Peyer's patch (tissue), 4 donors: ENCODE data around the gene GALNS.

Experiments
- POLR2A ChIP-seq, 2 donors: fragments of 450-650 bp; IDR thresholded peaks; one replicate each; pipeline ENCODE4 v1.5.1; 2017; ENCODE audit warnings: antibody characterized with exemption in 2 of 2, mild to moderate bottlenecking in 2 of 2, moderate library complexity in 2 of 2
- TF ChIP-seq, protein P1 (sequence below), 6 experiments: fragments of 450-650 bp in 4 of 6; fragments of 200-600 bp in 2 of 6; sonication (generic) in 1 of 6; IDR thresholded peaks; one replicate each; pipeline ENCODE4 v1.5.1; 2017 to 2019; ENCODE audit warnings: antibody characterized with exemption in 6 of 6, mild to moderate bottlenecking in 3 of 6, moderate library complexity in 1 of 6

DNA sequence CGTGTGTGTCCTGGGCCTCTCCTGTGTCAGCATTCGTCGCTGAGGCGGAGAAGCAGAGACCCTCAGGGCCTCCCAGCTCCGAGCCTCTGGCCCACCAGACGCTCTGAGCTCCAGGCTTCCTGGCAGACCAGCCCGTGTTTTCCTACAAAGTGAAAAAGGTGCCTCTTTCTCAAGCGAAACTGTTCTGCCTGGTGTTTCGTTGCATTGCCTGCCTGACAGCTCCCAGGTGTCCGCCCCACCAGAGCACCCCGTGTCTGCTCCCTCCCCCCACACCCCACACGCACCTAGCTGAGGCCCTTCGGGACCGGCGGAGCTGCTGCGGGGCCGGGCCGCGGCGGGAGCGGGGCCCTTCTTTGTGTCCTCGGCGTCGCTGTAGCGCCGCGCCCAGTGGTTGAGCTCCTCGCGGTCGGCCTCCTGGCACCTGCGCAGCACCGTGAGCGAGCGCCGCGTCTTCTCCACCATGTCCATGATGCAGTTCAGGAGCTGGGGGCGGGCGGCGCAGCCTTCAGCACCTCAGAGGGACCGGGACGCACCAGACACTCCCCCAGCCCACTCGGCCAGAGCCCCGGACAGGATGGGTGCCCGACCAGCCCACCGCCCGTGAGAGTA lies 24.4 kb upstream of the GALNS start:
- TF ChIP-seq, protein P1, sequence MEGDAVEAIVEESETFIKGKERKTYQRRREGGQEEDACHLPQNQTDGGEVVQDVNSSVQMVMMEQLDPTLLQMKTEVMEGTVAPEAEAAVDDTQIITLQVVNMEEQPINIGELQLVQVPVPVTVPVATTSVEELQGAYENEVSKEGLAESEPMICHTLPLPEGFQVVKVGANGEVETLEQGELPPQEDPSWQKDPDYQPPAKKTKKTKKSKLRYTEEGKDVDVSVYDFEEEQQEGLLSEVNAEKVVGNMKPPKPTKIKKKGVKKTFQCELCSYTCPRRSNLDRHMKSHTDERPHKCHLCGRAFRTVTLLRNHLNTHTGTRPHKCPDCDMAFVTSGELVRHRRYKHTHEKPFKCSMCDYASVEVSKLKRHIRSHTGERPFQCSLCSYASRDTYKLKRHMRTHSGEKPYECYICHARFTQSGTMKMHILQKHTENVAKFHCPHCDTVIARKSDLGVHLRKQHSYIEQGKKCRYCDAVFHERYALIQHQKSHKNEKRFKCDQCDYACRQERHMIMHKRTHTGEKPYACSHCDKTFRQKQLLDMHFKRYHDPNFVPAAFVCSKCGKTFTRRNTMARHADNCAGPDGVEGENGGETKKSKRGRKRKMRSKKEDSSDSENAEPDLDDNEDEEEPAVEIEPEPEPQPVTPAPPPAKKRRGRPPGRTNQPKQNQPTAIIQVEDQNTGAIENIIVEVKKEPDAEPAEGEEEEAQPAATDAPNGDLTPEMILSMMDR (IDR thresholded peaks at IDR 0.05) = no peak
- TF ChIP-seq POLR2A (IDR thresholded peaks at IDR 0.05) = no peak
